GM12873 (cell line): Measurements from ENCODE around the gene CLPTM1L.

Source experiments
- CTCF ChIP-seq: IDR thresholded peaks from 2 replicates; pipeline ENCODE4 v1.5.1; 2012; ENCODE audit warnings: low read depth, mild to moderate bottlenecking, moderate library complexity, low read length, control low read depth; ENCODE audit not compliant: insufficient read depth; ENCODE audit errors: missing control alignments

Gene CLPTM1L

GRCh38 chr5:1344975-1345838 lies at the start of gene CLPTM1L:
Gene CLPTM1L (minus strand): TSS chr5:1345099. CDS start chr5:1344841, 258 bp downstream.
- no peak for TF ChIP-seq CTCF

GRCh38 chr5:1393571-1394501 lies 48.9 kb upstream of the CLPTM1L start:
- no peak for TF ChIP-seq CTCF

- TF ChIP-seq CTCF = no peak
Observed at GRCh38 chr5:1392801-1393565, 48.1 kb upstream of the CLPTM1L start.

- no peak for TF ChIP-seq CTCF
Observed at GRCh38 chr5:1392261-1392660, 47.4 kb upstream of the CLPTM1L start.

- TF ChIP-seq CTCF = no peak
Observed at GRCh38 chr5:1391691-1392090, 46.8 kb upstream of the CLPTM1L start.

- no peak for TF ChIP-seq CTCF
Observed at GRCh38 chr5:1390861-1391600, 46.1 kb upstream of the CLPTM1L start.
